NCI-H510A (cell line): ENCODE data around the gene FHAD1.

Experiments
- DNase-seq: peaks from one replicate; lab custom pipeline; 2025; lab: John Stamatoyannopoulos, UW

Gene FHAD1

GRCh38 chr1:15218287-15219279 is 28.4 kb upstream of the FHAD1 start:
- no peak for DNase-seq

DNA sequence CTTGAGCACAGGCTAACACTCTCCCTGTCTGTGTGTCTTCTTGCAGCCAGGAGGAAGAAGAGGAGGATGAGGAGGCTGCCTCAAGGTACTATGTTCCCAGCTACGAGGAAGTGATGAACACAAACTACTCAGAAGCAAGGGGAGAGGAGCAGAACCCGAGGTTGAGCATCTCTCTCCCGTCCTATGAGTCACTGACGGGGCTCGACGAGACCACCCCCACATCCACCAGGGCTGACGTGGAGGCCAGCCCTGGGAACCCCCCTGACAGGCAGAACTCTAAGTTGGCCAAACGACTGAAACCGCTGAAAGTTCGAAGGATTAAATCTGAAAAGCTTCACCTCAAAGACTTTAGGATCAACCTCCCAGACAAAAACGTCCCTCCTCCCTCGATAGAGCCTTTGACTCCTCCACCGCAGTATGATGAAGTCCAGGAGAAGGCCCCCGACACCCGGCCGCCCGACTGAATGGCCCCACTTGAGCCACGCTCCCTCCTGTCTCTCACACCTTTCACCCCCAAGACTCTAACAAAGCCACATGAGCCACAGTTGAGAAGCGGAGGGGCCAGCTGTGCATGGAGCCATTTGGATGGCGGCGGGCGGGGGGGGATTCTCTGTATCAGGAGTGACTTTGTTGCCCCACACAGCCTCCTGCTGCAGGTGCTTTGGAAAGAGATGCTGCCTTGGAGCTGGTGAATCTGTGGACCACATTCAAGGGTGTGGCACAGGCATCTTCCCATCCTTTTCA is 27.6 kb upstream of the FHAD1 start:
- DNase-seq = no peak

DNA sequence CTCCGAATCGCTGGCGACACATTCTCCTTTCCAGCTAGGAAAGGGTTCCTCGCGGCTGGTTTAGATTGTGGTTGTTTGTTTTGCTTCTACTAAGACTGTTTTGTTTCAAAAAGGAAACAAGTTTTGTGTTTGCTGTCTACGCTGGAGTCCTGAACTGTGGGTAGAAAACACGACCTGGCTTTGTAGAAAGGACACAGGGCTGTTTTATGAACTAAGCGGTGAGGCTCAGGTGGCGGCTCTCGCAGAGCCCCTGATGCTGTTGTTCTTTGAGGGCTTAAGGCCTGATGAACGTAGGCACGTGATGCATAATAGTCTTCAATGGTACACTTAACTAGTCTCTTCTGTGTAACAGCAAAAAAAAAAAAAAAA is 27.0 kb upstream of the FHAD1 start:
- no peak for DNase-seq

DNA sequence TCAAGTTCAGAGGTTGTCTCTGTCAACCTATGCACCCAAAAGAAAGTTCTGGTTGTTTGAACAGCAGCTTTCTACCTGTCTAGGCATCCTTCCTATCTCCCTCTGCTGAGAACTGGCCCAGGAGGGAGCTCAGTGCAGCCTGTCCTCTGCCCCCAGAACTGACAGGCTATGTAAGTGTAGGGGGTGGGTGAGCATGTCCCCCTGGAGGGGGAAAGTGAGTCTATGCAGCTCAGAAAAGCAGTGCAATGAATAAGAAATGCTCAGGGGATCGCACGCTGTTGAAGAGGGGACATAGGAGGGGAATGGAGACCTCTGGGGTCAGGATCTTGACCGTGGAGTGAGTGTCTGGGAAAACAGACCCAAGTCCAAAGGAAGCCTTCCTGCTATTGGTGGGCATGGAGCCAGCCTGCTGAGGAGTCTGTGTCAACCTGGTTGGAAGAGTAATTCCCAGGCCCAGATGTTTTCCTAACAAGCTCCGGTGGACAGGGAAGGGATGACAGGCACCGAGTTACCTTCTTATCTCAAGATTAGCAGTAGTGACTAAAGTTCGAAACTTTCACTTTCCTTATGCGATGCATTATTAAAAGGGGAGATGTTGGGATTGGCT is 26.1 kb upstream of the FHAD1 start:
- no peak for DNase-seq

DNA sequence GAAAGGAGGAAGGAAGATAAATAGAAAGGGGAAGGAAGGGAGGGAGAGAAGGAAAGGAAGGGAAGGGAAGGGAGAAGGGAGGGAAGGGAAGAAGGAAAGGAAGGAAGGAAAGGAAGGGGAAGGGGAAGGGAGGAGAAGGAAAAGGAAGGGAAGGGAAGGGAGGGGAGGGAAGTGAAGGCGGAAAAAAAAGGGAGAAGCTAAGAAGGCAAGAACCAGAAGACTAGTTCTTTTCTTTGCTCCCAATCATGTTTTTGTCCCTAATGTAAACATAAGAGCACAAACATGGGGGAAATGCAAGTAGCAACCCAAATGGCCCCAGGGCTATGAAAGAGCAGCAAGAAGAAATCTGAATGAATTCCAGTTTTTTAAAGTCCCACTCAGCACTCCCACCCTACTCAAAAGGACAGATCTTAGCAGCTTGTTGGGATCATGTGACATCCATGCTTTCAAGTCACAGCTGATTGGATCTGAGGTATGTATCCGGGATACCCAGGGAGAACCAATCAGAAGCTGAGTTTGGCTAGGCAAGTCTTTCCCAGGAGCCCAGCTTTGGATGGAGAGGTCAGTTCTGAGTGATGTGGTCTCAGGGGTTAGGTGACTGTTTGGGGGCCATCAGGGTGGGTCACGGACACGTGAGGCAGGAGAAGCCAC is 24.2 kb upstream of the FHAD1 start:
- no peak for DNase-seq

DNA sequence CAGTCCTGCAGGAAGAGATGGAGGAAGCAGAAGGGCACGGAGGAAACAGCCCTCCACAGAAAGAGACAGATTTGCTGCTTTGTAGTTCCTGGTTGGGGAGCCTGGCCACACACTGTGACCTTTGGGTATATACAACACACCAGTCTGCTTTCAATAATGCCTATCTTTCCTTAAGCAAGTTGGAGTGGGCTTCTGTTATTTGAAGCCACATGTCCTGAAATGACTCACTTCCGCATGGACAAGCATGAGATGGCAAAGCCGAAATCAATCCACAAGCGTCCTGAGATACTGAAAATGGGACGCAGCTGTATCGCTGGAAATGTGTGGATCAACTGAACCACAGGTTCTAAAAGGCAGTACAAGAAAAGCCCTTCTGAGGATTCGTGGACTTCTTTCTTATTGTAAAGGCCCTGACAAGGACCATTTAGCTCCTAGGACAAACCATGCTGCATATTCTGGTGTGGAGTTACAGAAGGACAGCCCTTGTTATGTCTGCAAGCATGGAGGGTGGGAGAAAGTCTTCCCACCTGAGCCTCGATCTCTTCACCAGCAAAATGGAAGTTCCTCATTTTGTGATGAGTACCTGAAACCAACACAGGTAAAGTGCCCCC is 22.7 kb upstream of the FHAD1 start:
- no peak for DNase-seq

DNA sequence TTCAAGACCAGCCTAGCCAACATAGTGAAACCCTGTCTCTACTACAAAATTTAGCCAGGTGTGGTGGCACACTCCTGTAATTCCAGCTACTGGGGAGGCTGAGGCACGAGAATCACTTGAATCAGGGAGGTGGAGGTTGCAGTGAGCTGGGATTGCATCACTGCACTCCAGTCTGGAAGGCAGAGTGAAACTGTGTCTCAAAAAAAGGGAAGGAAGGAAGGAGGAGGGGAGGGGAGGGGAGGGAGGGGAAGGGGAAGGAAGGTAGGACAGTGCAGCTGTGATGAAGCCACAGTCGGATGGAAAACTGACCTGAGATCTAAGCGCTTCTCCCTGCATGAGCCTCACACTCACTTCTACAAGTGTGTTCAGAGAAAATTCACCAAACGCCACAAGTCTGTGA is 22.0 kb upstream of the FHAD1 start:
- no peak for DNase-seq

- DNase-seq = no peak
These were observed 21.6 kb upstream of the FHAD1 start for GRCh38 chr1:15225461-15225860.

- no peak for DNase-seq
These were observed 20.4 kb upstream of the FHAD1 start for GRCh38 chr1:15226388-15227255.

GRCh38 chr1:15229707-15230131 is 17.3 kb upstream of the FHAD1 start:
- no peak for DNase-seq

GRCh38 chr1:15231714-15232201 is 15.3 kb upstream of the FHAD1 start:
- no peak for DNase-seq

- DNase-seq = no peak
These were observed 13.3 kb upstream of the FHAD1 start for GRCh38 chr1:15233689-15234088.

DNA sequence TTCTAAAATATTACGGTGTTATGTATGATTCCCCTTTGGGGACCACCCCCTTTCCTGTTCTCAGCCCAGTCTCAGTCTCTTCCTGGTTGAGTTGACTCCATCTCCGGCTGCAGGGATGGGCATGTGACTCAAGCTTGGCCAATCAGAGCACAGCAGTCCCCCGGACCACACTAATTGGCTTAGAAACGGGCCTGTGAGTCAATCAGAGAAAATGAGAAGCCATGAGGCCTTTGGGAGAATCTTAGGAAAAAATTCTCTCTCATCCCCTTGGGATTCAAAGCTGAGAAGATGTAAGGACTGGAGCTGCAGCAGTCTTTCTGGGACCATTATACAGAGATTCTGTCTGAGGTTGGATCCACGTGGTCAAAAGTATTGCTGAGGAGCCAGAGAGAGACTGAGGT is 10.7 kb upstream of the FHAD1 start:
- DNase-seq = no peak

DNA sequence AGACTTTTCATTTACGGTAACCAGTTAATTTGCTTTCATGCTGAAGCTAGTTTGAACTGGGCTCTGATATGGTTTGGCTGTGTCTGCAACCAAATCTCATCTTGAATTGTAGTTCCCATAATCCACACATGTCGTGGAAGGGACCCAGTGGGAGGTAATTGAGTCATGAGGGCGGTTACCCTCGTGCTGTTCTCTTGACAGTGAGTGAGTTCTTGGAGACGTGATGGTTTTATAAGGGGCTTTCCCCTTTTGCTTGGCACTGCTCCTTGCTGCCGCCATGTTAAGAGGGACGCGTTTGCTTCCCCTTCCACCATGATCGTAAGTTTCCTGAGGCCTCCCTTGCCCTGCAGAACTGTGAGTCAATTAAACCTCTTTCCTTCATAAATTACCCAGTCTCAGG is 10.3 kb upstream of the FHAD1 start:
- DNase-seq = no peak

DNA sequence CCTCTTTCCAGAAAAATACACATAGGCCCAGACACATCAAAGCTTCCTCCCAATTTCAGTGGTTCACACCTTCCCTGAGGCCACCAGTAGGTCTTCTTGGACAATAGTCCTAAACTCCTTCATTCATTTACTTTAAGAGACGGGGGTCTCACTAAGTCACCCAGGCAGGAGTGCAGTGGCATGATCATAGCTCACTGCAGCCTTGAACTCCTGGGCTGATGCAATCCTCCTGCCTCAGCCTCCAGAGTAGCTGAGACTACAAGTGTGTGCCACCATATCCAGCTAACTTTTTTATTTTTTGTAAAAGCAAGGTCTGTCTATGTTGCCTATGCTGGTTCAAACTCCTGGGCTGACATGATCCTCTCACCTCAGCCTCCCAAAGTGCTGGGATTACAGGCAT is 8.2 kb upstream of the FHAD1 start:
- DNase-seq = no peak

GRCh38 chr1:15242766-15243165 is 4.3 kb upstream of the FHAD1 start:
- no peak for DNase-seq

DNA sequence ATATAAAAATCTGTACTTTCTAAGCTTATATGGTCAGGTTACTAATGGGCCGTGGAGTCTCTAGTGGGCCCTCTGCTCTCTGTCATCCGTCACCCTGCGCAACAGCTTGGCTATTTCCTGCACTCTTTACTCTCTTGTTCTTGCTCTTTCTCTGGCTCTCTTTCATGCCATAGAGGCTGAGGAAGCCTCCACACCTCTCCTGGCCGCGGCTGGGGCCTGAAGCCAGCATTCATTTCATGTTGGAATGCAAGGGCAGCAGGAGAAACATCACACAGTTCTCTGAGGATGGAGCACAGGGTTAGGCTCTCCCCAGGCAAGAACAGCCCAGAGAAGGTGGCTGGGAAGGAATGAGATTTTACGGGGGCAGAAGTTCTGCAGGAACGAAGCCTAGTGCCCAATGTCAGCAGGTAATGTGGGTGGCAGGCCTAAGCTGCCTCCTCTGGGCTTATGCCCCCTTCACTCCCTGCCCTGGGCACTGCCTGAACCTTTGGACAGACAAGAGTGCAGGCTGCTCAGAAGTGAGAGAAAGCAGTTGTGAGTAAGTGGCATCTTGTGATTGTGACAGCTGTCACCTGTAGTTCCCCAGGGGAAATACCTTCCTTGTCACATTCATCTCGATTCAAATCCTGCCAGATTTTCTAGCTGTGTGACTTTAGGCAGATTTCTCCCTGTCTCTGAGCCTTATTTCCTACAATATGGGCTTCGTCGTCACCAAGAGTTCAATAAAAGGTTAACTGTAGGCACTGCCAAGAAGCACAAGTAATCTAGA is 3.6 kb upstream of the FHAD1 start:
- no peak for DNase-seq

DNA sequence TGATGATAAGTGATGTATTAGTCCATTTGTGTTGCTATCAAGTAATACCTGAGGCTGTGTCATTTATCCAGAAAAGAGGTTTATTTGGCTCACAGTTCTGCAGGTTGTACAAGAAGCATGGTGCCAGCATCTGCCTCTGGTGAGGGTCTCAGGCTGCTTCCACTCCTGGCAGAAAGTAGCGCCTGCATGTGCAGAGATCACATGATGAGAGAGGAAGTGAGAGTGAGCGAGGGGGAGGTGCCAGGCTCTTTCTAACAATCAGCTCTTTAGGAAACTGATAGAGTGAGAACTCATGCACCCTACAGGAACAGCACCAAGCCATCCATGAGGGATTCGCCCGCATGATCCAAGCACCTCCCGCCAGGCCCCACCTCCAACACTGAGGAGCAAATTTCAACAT is 2.2 kb upstream of the FHAD1 start:
- DNase-seq = no peak

DNA sequence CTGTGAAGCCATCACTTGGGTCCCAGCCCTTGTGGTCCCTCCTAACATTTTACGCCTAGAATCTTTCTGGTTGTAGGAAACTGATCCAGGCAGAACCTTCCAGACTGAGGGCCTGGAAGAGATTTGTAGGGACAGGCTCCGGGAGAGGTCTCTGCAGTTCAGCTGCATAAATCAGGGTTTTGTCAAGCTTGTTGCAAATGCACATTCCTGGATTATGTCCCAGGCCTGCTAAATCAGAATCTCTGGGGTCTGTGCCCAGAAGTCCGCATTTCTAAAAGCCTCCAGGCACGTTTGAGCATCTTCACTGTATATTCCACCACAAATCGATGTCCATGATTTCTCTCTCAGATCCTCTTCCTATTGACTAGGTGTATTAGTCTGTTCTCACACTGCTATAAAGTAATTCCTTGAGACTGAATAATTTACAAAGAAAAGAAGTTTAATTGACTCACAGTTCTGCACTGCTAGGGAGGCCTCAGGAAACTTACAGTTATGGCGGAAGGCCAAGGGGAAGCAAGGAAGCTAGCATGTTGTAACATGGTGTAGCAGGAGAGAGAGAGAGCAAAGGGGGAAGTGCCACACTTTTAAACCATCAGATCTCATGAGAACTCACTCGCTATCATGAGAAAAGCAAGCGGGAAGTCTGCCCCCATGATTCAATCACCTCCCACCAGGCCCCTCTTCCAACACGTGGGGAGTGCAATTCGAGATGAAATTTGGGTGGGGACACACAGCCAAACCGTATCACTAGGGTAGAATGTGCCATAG is 1.2 kb upstream of the FHAD1 start:
- DNase-seq = no peak
